Smooth muscle cell (in vitro differentiated cells): Measurements from ENCODE around the gene STK39. TPM values are rescaled to one million over a fixed set of nuclear protein-coding genes. Genes with fewer than 3 reads are reported as not detected.

Experiments
- DNase-seq: peaks from one replicate; lab custom pipeline; 2025; ENCODE audit not compliant: unreplicated experiment; lab: John Stamatoyannopoulos, UW
- H2AFZ ChIP-seq: fragments of 200-600 bp; sonication (generic); 2 replicates; pipeline ENCODE4 v1.6.0; 2016; ENCODE audit warnings: antibody characterized with exemption, low read depth, mild to moderate bottlenecking
- H3F3A ChIP-seq: fragments of 200-600 bp; sonication (generic); 2 replicates; pipeline ENCODE4 v1.6.0; 2017; ENCODE audit warnings: antibody characterized with exemption, low read depth
- H3K27ac ChIP-seq: fragments of 200-600 bp; sonication (generic); 2 replicates; pipeline ENCODE4 v1.5.1; 2016; ENCODE audit warnings: low read depth, mild to moderate bottlenecking
- H3K27me3 ChIP-seq: fragments of 200-600 bp; sonication (generic); 2 replicates; pipeline ENCODE4 v1.6.1; 2016; ENCODE audit warnings: low read depth, mild to moderate bottlenecking
- H3K36me3 ChIP-seq: fragments of 200-600 bp; sonication (generic); 2 replicates; pipeline ENCODE4 v1.5.1; 2016; ENCODE audit warnings: low read depth
- H3K4me1 ChIP-seq: fragments of 200-600 bp; sonication (generic); 2 replicates; pipeline ENCODE4 v1.5.1; 2016; ENCODE audit warnings: low read depth
- H3K4me2 ChIP-seq: fragments of 200-600 bp; sonication (generic); 2 replicates; pipeline ENCODE4 v1.6.0; 2016; ENCODE audit warnings: mild to moderate bottlenecking
- H3K4me3 ChIP-seq: fragments of 200-600 bp; sonication (generic); 2 replicates; pipeline ENCODE4 v1.5.1; 2016; ENCODE audit warnings: mild to moderate bottlenecking
- H3K79me2 ChIP-seq: fragments of 200-600 bp; sonication (generic); 2 replicates; pipeline ENCODE4 v1.6.0; 2016; ENCODE audit warnings: low read depth, mild to moderate bottlenecking
- H3K9ac ChIP-seq: fragments of 200-600 bp; sonication (generic); 2 replicates; pipeline ENCODE4 v1.6.0; 2016; ENCODE audit warnings: low read depth
- H3K9me3 ChIP-seq: fragments of 200-600 bp; sonication (generic); replicated peaks from 2 replicates; pipeline ENCODE4 v1.5.1; 2016; ENCODE audit warnings: low read depth
- H4K20me1 ChIP-seq: fragments of 200-600 bp; sonication (generic); 2 replicates; pipeline ENCODE4 v1.6.0; 2016; ENCODE audit warnings: low read depth
- CTCF ChIP-seq: fragments of 200-600 bp; sonication (generic); IDR thresholded peaks from 2 replicates; pipeline ENCODE4 v1.5.1; 2017; ENCODE audit warnings: borderline replicate concordance, mild to moderate bottlenecking, antibody characterized with exemption; ENCODE audit not compliant: insufficient read depth, poor library complexity, severe bottlenecking
- WGBS: methylation state at CpG from one replicate; pipeline ENCODE4 v1.1.7; 2016; ENCODE audit warnings: low lambda C conversion rate; 5-methylcytosine and 5-hydroxymethylcytosine counted together
- polyA plus RNA-seq: library from polyadenylated mRNA; unstranded; fragments of >200 nt; fragmentation: Nextera tagmentation; extraction: Ambion mirVana; gene quantifications from 2 replicates; pipeline ENCODE4 v1.2.1, GENCODE V29; 2016
- total RNA-seq: library from RNA; depleted of rRNA; stranded (reverse); fragments of >200 nt; gene quantifications from 2 replicates; pipeline ENCODE4 v1.2.3, GENCODE V29; 2014

STK39 gene
- total and polyA plus RNA-seq, 2 experiments from 2014 or later = 21.1 to 37.8 TPM

- Histone ChIP-seq H3K9ac (no peak overlapping the region), H3K27me3 (no peaks in the 10 kb centered on the region), H3K9me3 (no peaks in the 10 kb centered on the region), H3K36me3 (no peaks in the 10 kb centered on the region), H3F3A (no peaks in the 10 kb centered on the region), H3K27ac (peak overlapping the region; percentile 29), H3K79me2 (peaks cover 59% of the 10 kb centered on the region), H4K20me1 (peaks cover 99% of the 10 kb centered on the region), H3K4me3 (no peak overlapping the region), H3K4me1 (peaks cover 51% of the 10 kb centered on the region), H2AFZ (no peak overlapping the region), H3K4me2 (no peak overlapping the region)
- no peak for TF ChIP-seq CTCF
- 58% methylated on average over 7 of the region's 7 CpGs for WGBS
- no peak for DNase-seq
Observed at GRCh38 chr2:168190590-168191336, 56.6 kb downstream of the STK39 start.

- Histone ChIP-seq H3K79me2 (peaks cover 51% of the 10 kb centered on the region), H3K4me2 (no peak overlapping the region)
Observed at GRCh38 chr2:168189835-168190569, 57.4 kb downstream of the STK39 start.

GRCh38 chr2:168188002-168188401 lies 59.4 kb downstream of the STK39 start:
- no peaks in the 10 kb centered on the region for H3K9me3 ChIP-seq
- no peak for DNase-seq
- no peak for TF ChIP-seq CTCF
- WGBS = 78% methylated on average over 2 of the region's 2 CpGs
- H2AFZ ChIP-seq = no peak overlapping the region
- H3K4me2 ChIP-seq = no peak overlapping the region
- no peak overlapping the region for H3K9ac ChIP-seq
- H3F3A ChIP-seq = no peaks in the 10 kb centered on the region
- H3K4me1 ChIP-seq = peaks cover 67% of the 10 kb centered on the region
- H3K79me2 ChIP-seq = peaks cover 50% of the 10 kb centered on the region
- no peaks in the 10 kb centered on the region for H3K27me3 ChIP-seq
- H3K27ac ChIP-seq = no peak overlapping the region
- H3K4me3 ChIP-seq = no peak overlapping the region
- peaks cover 95% of the 10 kb centered on the region for H4K20me1 ChIP-seq
- H3K36me3 ChIP-seq = no peaks in the 10 kb centered on the region

More at GRCh38 chr2:168189835-168190569, 57.4 kb downstream of the STK39 start:
- DNase-seq = no peak
- Histone ChIP-seq H3K4me3 (no peak overlapping the region), H2AFZ (no peak overlapping the region), H3K9me3 (no peaks in the 10 kb centered on the region), H3K27ac (peak overlapping the region; percentile 29), H3K9ac (no peak overlapping the region), H3K36me3 (no peaks in the 10 kb centered on the region), H3K27me3 (no peaks in the 10 kb centered on the region), H3F3A (no peaks in the 10 kb centered on the region), H4K20me1 (peaks cover 99% of the 10 kb centered on the region), H3K4me1 (peaks cover 58% of the 10 kb centered on the region)
- TF ChIP-seq CTCF = no peak
- 80% methylated on average over 9 of the region's 9 CpGs for WGBS
